ENCODE measurements around the gene TMEM60. TPM values are rescaled to one million over a fixed set of nuclear protein-coding genes. Genes with fewer than 3 reads are reported as not detected.

TMEM60 gene
- polyA plus RNA-seq, 1 experiment = 43.1 TPM

DNA sequence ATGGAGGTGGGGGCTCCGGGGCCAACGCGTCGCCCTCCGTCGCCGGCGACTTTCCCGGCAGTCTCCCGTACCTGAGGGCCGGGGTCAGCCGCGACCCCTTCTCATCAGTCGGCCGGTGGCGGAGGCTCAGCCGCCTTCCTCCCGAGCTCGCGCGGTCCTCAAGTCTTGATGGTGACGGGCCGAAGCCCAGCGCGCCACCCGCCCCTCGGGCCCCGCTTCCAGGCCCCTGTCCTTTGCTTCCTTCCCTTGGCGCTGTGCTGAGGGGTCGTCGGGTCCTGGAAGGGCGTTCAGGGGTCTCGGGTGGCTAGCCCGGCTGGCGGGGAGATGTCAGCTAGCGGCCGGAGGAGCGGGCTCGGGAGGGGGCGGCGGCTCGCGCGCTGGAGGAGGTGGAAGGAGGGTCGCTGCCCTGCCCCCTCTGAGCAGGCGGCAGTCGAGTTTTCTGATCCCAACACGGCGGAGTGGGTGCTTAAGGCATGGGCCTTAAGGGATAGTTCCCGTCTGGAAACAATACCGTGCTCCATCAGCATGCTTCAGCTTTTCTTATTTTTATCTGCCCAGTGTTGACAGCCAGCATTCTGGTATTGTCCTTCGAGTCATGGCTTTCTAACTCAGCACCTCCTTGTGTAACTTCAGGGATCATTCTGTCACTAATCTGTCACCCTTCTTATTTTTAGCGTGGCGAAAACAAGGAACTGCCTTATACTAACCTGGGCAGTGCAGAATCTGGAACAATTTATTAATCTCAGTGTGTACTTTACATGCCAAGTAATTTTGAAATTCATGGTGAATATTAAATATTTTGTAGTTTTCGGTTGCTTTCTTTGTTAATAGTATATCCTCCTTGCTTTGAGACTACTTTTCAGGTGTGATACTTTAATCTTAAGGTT is 1.1 kb upstream of the TMEM60 start:
- Histone ChIP-seq H3K4me3 (ENCODE audit: low read depth, low read length) (peak overlapping the region; percentile 79), H3K27ac (ENCODE audit: low read depth, low read length) (peak overlapping the region; percentile 62), H3K9me3 (ENCODE audit: control insufficient read depth, insufficient read depth, low read length) (no peaks in the 10 kb centered on the region; the same call in 1 of the 2 replicates), H3K27me3 (ENCODE audit: control insufficient read depth, insufficient read depth, low read length) (no peaks in the 10 kb centered on the region)
- ChIA-PET CTCF (interaction anchor here (2.2 kb wide), 1 partner anchor 148 kb away, joined by 7 read pairs; no protein-coding TSS in a partner anchor), POLR2A (interaction anchor here (0.6 to 1.5 kb wide), 8 partner anchors 14 to 355 kb away, joined by 3 to 9 read pairs (median 4); partner anchors contain the start of gene RSBN1L)
- DNase-seq (ENCODE audit: low read depth, low spot score) = no peak
- TF ChIP-seq, protein P1, sequence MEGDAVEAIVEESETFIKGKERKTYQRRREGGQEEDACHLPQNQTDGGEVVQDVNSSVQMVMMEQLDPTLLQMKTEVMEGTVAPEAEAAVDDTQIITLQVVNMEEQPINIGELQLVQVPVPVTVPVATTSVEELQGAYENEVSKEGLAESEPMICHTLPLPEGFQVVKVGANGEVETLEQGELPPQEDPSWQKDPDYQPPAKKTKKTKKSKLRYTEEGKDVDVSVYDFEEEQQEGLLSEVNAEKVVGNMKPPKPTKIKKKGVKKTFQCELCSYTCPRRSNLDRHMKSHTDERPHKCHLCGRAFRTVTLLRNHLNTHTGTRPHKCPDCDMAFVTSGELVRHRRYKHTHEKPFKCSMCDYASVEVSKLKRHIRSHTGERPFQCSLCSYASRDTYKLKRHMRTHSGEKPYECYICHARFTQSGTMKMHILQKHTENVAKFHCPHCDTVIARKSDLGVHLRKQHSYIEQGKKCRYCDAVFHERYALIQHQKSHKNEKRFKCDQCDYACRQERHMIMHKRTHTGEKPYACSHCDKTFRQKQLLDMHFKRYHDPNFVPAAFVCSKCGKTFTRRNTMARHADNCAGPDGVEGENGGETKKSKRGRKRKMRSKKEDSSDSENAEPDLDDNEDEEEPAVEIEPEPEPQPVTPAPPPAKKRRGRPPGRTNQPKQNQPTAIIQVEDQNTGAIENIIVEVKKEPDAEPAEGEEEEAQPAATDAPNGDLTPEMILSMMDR (IDR thresholded peaks at IDR 0.05; ENCODE audit: low read depth, low read length) = no peak

DNA sequence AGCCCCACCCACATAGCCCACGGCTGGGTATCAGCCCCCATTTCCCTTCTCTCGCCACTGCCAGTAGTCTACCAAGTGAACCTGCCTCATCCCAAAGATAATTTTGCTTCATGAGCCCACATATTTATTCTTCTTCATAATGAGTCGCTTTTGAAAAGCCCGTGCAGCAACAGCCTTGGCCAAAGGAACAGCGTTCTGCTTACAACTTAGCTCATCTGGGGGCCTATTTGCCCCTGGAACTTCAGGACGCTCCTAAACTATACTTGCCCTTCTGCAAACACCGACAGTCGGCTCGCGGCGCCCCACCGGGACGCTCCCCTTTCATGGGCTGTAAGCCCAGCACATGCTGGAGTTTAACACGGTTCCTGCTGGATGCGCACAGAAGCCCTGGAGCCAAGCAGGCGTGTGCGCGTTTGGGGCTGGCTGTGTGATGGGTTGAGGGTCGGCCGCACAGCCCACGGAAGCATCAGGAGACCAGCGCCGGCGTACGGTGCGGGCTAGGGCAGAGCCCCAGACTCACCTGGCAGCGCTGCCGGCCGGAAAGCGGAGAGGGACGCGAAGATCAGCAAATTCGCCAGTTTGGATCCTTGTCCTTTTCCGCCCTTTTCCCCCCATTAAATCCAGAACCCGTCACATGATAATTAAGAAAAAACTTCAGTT is 370 bp downstream of the TMEM60 start:
- CTCF ChIA-PET = interaction anchor here (0.6 to 2.2 kb wide), 3 partner anchors 61 to 146 kb away, joined by 3 to 7 read pairs (median 5); no protein-coding TSS in a partner anchor
- Histone ChIP-seq H3K4me3 (ENCODE audit: low read depth, low read length) (peak overlapping the region; percentile 92), H3K27me3 (ENCODE audit: control insufficient read depth, insufficient read depth, low read length) (no peaks in the 10 kb centered on the region), H3K27ac (ENCODE audit: low read depth, low read length) (peak overlapping the region; percentile 83), H3K9me3 (ENCODE audit: control insufficient read depth, insufficient read depth, low read length) (no peaks in the 10 kb centered on the region; the same call in 1 of the 2 replicates)
- POLR2A ChIA-PET = interaction anchor here (0.5 to 1.5 kb wide), 10 partner anchors 15 to 261 kb away, joined by 3 to 9 read pairs (median 4); partner anchors contain the start of genes PTPN12 and RSBN1L
- TF ChIP-seq, protein P1 (IDR thresholded peaks at IDR 0.05; ENCODE audit: low read depth, low read length) = no peak
- DNase-seq (ENCODE audit: low read depth, low spot score) = no peak

DNA sequence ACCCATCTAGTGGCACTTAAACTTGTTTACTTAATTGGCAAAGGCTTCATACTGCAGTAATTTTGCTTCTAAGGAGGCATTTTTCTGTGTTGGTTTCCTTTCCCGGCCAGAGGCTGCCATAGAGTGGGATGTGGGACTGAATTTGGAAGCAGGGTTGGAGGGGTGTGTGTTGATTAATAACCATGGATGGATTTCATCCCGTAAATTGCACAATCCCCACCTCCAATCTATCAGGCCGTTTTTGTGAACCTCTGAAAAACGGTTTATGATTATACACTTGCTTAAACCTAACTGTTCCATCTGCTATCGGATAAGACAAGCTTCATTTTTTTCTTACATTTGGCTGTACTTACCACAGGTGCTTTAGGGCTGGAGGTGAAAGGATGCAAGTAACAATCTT is 1.3 kb downstream of the TMEM60 start:
- TF ChIP-seq, protein P1 (IDR thresholded peaks at IDR 0.05; ENCODE audit: low read depth, low read length) = no peak
- Histone ChIP-seq H3K4me3 (ENCODE audit: low read depth, low read length) (peak overlapping the region; percentile 92), H3K27me3 (ENCODE audit: control insufficient read depth, insufficient read depth, low read length) (no peaks in the 10 kb centered on the region), H3K27ac (ENCODE audit: low read depth, low read length) (no peak overlapping the region), H3K9me3 (ENCODE audit: control insufficient read depth, insufficient read depth, low read length) (no peaks in the 10 kb centered on the region; the same call in 1 of the 2 replicates)
- POLR2A ChIA-PET = no interaction called here
- CTCF ChIA-PET = no interaction called here
- DNase-seq (ENCODE audit: low read depth, low spot score) = no peak

DNA sequence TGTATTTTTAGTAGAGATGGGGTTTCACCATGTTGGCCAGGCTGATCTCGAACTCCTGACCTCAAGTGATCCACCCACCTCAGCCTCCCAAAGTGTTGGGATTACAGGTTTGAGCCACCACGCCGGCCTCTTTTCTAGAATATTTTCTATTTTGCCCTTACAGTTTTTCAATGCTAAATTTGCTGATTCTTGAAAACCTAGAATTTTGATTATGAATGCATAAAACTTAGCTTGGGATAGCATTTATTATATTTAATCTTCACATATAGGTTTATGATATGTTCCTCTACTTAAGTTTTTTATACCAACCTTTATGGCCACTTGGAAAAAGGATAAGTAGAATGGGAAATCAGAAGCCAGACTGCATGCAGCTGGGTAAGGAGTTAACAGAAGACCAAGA is 2.1 kb downstream of the TMEM60 start:
- Histone ChIP-seq H3K27ac (ENCODE audit: low read depth, low read length) (no peak overlapping the region), H3K4me3 (ENCODE audit: low read depth, low read length) (no peak overlapping the region), H3K27me3 (ENCODE audit: control insufficient read depth, insufficient read depth, low read length) (no peaks in the 10 kb centered on the region), H3K9me3 (ENCODE audit: control insufficient read depth, insufficient read depth, low read length) (no peaks in the 10 kb centered on the region; the same call in 1 of the 2 replicates)
- DNase-seq (ENCODE audit: low read depth, low spot score) = no peak
- TF ChIP-seq, protein P1 (IDR thresholded peaks at IDR 0.05; ENCODE audit: low read depth, low read length) = no peak
- POLR2A ChIA-PET = interaction anchor here (0.6 kb wide), 1 partner anchor 102 kb away, joined by 3 read pairs; no protein-coding TSS in a partner anchor
- CTCF ChIA-PET = interaction anchor here (1.3 kb wide), 1 partner anchor 144 kb away, joined by 4 read pairs; no protein-coding TSS in a partner anchor
